GM19468 (cell line): Measurements from ENCODE around the gene CIROP.

Source experiments
- ATAC-seq: cut with Tn5 transposase; IDR thresholded peaks from one replicate; pipeline ENCODE4 v1.9.1; 2021; ENCODE audit warnings: mild to moderate bottlenecking, moderate library complexity, moderate number of reproducible peaks; ENCODE audit not compliant: unreplicated experiment; ENCODE audit errors: extremely low read depth

CIROP gene

DNA sequence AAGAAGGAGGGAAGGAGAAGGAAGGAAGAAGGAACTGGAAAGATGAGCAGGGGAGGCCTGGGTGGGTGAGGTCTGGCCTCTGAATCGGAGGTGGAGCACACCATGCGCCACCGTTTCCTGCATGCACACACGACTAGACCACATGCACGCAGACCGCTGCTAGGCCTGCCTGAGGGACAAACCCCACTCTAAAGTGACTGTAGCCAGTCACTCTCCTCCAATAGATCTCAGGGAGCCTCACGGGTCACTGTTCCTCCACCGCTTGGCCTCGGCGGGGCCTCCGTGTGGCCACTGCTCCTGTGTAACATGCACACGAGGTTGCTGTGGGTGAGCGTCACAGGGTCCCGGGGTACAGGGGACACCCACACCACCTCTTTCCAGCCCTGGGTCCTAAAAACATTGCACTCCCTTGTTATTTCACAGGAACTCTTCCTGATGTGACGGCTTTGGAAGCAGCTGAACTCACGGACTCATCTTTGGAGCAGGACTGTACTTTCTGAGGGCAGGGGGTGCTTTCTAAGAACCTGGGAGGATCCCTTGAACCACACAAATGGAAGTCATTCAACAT is 31.9 kb upstream of the CIROP start:
- ATAC-seq: no peak

DNA sequence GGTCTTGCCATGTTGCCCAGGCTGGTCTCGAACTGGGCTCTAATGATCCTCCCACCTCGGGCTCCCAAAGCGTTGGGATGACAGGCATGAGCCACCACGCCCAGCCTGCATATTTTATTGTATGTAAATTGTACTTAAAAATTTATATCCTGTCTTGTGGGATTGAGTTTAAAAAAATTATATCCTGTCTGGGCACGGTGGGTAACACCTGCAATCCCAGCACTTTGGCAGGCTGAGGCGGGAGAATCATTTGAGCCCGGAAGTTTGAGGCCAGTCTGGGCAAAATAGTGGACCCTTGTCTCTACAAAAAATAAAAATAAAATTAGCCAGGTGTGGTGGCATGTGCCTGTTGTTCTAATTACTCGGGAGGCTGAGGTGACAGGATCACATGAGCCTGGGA is 28.2 kb upstream of the CIROP start:
- ATAC-seq: no peak

DNA sequence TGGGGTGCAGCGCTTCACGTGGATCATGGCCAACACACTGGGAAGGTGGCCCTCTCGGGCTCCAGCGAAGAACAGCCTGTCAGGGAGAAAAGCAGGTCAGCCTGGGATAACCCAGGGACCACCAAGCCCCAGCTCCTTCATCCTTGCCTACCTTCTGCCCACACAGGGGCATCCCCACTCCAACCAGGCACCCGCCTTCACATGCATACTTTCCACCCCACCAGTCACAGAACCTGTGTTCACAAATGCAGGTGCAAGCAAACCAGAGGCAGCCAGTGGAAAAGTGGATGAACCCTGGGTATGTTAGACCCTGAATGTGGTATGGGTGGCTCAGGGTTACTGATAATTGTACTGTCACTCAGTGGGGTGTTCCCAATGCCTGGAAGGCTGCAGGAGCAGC is 26.7 kb upstream of the CIROP start:
- no peak for ATAC-seq

- ATAC-seq: no peak
Observed at GRCh38 chr14:23130871-23131270, 26.1 kb upstream of the CIROP start.

DNA sequence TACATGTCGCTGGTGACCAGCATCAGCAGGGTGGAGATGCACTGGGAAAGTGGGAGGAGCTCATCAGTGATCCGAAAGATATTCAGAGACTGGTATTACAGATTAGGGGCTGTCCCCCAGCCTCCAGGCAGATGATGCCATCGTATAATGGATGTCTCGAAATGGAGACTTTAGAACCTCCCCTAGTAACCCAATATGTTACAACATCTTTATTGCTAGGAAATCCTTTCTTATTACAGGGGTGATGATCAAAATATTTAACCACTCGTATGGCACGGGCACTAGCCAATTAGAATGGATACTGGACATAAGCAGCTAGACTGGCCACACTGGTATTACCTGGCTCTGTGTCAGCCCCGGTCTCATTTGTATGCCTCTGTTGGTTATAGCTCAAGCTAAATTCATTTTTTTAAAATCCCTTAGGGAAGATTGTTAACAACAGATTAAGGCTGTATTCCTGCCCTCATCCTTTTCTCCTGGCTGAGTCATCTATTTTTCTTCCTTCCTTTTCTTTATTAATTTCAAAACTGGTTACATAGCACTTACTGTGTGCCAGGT is 25.0 kb upstream of the CIROP start:
- no peak for ATAC-seq

GRCh38 chr14:23128969-23129758 is 24.4 kb upstream of the CIROP start:
- ATAC-seq: no peak

- ATAC-seq: no peak
Observed at GRCh38 chr14:23127861-23128260, 23.1 kb upstream of the CIROP start.

GRCh38 chr14:23126548-23127278 is 21.9 kb upstream of the CIROP start:
- ATAC-seq: no peak

DNA sequence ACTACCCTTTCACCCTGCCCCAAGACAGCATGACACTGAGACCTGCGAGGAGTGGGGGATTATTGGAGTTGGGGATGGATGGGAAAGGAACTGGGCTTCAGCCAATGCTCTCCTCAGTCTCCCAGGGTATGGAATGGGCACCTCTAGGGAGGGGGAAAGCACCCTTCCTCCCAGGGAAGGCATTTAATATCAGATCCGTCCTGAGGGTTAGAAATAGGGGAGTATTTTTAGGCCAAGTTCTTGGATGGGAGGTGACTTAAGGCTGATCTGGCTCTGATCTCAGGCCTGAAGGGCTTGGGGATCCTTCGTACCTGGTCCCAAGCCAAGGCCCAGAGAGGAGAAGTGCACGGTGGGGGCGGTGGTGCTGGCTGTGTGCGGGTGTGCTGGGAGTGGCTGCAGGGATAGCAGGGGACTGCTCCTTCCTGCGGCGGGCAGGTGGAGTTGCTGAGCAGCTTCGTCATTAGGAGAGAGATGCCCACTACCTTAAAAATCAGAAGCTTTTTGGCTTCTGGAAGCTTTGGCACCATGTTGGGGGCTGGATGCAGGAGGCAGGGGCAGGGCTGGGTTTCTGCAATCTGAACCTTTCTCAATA is 21.2 kb upstream of the CIROP start:
- no peak for ATAC-seq

- ATAC-seq: no peak
Observed at GRCh38 chr14:23125011-23125410, 20.2 kb upstream of the CIROP start.

DNA sequence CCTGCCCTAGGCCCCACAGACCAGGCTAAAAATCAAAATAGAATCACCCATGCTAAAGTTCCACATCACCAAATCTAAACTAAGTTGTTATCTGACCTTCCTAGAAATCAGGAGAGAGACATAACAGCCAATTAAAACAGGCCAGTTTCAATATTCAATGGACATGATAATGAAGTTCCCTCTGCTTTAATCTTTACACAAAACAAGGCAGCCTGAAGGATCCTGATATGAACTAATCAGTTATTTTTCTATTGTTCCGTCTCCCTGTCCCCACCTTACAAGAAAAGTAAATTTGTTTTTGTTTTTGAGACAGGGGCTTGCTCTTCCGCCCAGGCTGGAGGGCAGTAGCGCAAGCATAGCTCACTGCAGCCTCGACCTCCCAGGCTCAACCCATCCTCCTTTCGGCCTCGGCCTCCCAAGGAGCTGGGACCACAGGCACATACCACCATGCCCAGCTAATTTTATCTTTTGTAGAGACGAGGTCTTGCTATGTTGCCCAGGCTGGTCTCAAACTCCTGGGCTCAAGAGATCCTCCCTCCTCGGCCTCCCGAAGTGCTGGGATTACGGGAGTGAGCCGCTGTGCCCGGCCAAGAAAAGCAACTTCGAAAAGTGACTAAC is 19.7 kb upstream of the CIROP start:
- ATAC-seq: no peak

GRCh38 chr14:23123419-23123818 is 18.6 kb upstream of the CIROP start:
- ATAC-seq: no peak

DNA sequence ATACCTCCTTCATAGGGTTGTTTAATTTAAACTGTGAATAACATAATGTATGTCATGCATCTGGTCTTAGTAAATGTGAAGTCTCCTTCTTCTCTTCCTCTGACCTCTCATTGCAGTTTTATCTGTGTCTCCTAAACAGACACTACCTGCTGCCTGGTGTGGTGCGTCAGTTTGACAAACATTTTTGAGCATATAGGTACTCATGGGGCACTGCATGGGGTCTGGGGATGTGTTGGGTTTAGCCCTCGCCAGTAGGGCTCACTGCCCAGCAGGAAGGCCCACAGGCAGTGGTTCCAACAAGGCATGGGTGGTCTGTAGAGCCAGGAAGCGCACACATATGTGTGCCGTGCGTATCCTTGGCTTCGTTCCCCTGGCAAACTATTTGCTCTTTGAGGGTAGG is 17.3 kb upstream of the CIROP start:
- no peak for ATAC-seq

GRCh38 chr14:23121361-23121771 is 16.6 kb upstream of the CIROP start:
- ATAC-seq: no peak

- no peak for ATAC-seq
Observed at GRCh38 chr14:23120541-23121251, 15.9 kb upstream of the CIROP start.

DNA sequence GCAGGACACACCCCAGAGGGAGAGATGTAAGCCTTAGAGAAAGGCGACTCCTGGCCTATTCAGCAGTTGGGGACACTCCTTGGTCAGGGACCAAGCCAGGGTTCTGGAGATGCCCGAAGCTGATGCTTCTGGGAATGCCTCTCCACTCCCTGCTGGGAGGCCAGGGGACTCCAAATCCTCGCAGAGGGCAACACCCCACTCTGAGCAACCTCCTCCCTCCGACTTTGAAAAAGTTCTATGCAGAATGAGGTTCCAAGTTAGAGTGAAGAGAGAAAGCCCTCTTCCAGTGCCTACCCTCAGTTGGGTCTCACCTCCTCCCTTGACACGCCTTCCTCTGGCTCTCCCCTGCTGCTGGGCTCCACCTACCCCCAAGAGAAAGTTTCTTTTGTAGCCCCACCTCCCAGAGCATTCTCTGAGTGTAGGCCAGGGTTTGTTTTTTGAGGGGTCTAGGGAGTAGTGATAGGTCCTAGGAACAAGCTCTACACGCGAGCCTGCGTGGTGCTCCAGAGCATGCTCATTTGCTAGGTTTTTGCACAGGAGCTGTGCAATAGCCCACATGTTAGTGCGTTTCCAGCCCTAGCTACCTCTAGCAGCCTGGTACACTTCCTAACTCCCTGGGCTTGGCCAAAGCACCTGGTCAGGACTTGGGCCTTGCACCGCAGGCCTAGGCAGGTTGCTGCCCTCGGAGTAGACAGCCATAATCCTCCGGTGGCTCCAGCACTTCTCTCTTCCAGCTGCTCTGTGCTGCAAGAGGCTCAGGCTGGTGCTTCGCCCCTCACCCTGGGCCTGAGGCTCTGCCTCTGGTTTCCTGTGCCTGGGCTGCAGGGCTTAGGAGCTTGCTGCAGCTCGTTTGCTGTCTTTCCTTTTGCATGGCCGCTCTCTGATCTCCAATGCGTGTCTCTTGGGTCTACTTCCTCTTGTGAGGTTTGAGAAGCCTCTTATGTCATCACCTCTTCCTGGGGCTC is 14.9 kb upstream of the CIROP start:
- no peak for ATAC-seq

GRCh38 chr14:23118506-23119362 is 13.9 kb upstream of the CIROP start, which contains the start of gene CEBPE:
CEBPE (minus strand) TSS chr14:23119255; CDS start chr14:23119091, 164 bp downstream.
- no peak for ATAC-seq
